GM18526 (cell line): ENCODE measurements around the gene POU6F1.

ENCODE experiments used
- POLR2A ChIP-seq: IDR thresholded peaks from 3 replicates; pipeline ENCODE4 v1.6.1; 2011; ENCODE audit not compliant: insufficient read length; ENCODE audit errors: extremely low read depth

Gene POU6F1

DNA sequence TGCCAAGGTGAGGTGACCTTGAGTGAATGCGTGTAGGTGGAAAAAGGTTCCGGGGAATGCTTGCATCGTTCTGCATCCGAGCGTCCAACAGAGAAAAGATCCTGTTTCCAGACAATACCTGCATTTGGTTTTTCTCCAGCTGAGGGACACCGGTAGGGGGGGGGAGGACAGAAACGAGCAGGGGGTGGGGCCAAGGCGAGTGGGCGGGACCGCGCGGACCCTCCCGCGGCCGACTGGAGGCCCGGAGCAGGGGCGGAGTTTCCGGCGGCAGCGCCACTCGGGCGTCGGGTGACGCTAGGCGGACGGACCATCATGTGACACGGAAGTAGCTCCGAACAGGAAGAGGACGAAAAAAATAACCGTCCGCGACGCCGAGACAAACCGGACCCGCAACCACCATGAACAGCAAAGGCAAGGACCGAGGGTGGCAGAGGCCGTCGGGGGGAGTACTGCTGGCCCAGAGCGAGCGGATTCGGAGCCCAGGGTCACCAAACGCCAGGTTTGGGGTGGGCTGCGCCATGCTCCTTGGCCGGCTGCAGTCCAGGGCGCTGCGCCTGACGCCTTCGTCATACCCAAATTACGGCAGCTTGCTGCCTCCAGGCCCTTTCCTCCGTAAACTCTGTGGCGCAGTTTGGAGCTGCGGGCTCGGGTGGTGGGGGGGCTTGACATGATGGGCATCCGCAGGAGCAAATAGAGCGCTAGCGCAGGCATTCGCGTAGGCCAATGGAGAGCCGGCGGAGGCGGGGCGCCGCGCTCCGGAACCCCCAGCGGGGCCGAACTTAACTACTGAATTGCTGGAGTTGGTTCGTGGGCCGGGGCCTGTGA lies 20.9 kb upstream of the POU6F1 start, which contains the start of gene DAZAP2:
DAZAP2 (plus strand) TSS at position 317 of the 825 bp plus-strand sequence; CDS start at position 399, 82 bp downstream.
- peak; percentile 76 for TF ChIP-seq POLR2A

DNA sequence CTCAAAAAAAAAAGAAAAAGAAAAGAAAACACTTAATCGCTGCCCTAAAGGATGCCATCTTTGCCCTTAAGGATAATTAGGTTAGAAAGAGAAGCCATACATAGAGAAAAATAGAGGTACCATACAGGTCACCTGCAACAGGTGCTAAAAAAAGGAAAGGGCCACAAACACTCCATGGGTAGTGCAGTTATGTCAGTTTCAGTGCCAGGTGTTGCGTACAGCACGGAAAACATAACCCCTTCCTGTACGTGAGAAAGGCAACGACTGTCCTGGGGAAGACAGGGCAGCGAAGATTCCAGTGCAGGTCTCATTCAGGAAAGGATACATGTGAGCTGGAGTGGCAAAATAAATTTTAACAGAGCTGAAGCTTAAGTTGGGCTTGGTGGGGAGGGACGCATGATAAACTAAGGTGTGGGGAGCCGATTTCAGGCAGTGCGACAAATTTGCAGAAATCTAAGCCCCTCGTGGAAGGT lies 20.2 kb upstream of the POU6F1 start:
- TF ChIP-seq POLR2A = no peak

DNA sequence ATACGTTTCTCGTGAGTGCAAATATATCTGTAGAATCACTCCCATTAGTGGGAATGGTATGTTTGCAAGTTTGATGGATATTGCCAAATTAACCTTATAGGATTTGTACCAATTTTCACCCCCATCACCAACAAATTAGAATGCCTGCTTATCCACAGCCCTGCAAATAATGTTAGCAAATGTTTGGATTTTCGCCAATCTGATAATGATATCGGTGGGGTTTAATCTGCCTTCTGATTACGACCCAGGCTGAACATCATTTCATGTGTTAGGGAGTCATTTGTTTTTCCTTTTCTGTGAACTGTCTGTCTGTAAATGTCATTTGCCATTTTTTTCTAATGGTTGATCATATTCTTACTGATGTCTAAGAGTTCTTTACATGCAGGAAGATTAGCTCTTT lies 16.7 kb upstream of the POU6F1 start:
- no peak for TF ChIP-seq POLR2A

DNA sequence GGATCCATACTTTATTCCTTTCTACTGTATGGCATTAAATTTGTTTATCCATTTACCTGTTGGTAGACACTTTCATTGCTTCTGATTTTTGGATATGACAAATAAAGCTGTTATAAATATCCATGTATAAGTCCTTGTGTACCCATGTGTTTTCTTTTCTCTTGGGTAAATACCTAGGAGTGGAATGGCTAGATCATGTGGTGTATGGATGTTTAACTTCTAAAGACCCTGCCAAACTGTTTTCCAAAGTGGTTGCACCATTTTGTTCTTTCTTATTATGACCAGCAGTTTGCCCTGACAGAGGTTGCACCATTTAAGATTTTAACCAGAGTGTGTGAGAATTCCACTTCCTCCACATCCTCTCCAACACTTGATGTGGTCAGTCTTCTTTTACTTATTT lies 14.8 kb upstream of the POU6F1 start:
- no peak for TF ChIP-seq POLR2A

DNA sequence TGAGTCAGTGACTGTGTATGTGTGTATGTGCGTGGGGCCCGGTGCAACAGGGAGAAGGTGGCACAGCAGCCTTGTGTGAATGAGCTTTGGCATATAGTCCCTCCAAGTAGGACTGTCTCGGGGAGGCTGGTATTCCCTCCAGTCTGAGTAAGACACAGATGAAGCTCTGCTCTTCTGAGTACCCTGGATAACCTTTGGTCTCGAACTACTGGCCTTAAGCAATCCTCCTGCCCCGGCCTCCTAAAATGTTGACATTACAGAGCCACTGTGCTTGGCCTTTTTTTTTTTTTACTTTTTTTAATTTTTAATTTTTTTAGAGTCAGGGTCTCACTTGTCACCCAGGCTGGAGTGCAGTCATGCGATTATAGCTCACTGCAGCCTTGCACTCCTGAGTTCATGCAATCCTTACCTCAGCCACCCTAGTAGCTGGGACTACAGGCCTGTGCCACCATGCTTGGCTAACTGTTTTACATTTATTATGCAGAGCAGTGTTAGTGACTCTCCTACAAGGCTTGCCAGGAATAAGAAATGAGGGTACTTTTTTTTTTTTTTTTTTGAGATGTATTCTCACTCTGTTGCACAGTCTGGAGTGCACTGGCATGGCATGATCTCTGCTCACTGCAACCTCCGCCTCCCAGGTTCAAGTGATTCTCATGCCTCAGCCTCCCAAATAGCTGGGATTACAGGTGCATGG lies 11.4 kb upstream of the POU6F1 start:
- TF ChIP-seq POLR2A = no peak

DNA sequence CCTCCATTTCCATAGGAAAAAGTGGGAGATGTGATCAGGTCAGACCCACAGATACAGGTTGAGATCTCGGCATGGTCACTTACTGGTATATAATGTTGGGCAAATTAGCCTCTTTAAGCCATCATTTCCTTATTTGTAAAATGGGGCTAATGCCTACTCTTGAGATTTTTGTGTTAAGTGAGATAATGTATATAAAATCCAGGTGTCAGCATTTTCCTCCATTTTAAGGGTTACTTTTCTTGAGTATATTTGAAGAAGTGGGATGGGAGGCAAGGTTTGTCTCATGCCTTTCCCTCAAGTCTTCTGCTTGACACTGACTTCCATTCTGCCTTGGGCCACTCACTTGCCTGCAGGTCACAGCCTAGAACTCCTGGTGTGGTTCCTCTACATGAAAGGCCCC lies 10.1 kb upstream of the POU6F1 start:
- no peak for TF ChIP-seq POLR2A

DNA sequence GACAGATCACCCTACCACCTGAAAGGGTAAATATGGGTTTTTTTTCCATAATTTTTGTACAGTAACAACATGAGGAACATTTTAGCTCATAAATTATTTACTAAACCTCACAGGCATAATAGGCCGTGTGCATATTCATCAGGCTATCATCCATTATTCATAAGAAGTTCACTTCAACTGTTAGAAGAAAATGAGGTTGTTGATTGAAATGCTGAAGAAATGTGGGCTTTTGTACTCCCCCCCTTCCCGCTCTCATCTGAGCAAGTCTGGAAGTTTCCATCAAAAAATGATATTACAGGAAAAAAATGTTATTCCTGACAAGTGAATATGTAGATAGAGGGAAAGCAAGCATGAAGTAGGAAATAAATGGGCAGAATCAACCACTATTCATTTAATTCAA lies 7.9 kb upstream of the POU6F1 start:
- TF ChIP-seq POLR2A = no peak

DNA sequence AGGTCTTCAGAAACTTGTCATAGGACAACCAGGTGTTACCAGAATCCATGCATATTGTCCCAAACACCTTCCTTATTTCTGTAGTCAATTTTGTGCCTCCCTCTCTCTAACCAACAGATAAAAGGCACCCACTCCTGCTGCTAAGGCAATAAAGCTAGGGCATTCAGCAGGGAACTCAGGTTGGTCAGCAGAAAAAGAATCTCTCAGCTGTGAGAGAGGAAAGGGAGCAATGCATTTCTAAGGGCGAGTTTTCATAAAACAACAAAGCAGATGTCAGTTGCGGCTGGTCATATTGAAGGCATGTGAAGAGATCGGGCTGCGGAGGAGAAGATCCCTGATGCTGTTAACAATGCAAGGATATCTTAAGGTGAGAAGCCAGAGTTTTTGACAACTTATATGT lies 7.4 kb upstream of the POU6F1 start:
- no peak for TF ChIP-seq POLR2A

DNA sequence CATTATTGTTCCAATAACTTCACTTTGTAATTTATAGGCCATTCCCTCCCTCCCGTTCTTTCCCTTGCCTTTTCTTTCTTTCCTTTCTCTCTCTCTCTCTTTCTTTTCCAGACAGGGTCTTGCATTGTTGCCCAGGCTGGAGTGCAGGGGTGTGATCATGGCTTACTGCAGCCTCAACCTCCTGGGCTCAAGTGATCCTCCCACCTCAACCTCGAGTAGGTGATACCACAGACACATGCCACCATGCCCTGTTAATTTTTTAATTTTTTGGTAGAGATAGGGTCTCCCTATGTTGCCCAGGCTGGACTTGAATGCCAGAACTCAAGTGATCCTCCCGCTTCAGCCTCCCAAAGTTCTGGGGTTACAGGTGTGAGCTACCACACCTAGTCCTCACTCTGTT lies 6.8 kb upstream of the POU6F1 start:
- no peak for TF ChIP-seq POLR2A

DNA sequence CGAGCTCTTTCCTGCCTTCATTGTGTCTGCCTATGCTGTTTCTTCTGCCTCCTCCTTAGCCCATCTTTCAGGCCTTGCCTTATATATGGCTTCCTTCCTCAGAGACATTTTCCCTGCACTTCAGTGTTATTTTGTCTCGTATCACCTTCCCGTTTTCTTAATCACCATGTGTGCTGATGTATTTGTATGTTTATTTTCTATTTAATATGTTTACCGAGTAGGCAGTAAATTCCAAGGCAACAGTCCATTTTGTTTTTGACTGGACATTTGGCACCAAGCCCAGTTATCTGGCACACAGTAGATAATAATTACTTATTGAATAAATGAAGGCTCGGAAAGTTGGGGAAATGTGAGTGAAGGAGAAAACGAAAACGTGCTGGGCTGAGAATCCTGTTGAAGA lies 4.6 kb upstream of the POU6F1 start:
- TF ChIP-seq POLR2A = no peak

DNA sequence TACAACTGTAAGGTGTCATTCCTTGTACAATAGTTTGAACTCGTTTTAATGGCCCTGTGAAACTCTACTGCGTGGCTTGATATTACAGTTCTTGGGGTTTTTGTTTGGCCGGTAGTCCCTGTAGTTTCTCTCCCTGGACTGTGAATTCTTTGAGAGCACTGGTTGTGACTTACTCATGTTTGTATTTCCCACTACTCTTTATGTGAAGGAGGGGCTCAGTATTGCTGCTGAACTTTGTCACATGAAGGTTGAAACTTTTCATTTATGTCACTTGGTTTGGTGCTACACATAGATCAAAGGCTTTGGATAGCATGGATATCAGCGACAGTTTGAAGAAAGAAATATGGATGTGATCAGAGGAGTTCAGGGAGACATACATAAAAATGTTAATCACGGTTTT lies 1.5 kb upstream of the POU6F1 start:
- TF ChIP-seq POLR2A = no peak

DNA sequence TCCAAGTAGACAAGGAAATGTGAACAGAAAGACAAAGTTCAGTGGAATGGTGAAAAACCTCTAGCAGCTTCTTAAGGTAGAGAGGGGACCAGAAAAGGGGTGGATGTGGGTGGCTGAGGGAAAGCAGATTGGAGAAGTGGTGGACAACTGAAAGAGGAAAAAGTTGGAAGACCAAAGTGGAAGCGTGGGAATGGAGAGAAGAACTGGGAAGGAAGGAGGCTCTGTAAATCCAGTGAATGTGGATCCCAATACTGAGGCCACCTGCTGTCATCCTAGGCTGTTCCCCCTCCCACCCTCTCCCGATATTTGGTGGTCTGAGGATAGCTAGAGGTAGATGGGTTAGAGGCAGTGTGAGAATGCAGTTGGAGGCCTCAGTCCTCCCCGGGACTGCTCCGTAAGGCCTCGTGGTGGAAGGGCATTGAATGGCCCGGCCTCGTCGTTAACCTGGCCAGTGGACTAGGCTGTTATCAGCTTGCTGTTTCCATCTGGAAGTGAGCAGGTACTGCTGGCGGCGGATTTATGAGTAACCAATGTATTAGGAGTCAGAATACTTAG lies 822 bp upstream of the POU6F1 start:
- TF ChIP-seq POLR2A = no peak

DNA sequence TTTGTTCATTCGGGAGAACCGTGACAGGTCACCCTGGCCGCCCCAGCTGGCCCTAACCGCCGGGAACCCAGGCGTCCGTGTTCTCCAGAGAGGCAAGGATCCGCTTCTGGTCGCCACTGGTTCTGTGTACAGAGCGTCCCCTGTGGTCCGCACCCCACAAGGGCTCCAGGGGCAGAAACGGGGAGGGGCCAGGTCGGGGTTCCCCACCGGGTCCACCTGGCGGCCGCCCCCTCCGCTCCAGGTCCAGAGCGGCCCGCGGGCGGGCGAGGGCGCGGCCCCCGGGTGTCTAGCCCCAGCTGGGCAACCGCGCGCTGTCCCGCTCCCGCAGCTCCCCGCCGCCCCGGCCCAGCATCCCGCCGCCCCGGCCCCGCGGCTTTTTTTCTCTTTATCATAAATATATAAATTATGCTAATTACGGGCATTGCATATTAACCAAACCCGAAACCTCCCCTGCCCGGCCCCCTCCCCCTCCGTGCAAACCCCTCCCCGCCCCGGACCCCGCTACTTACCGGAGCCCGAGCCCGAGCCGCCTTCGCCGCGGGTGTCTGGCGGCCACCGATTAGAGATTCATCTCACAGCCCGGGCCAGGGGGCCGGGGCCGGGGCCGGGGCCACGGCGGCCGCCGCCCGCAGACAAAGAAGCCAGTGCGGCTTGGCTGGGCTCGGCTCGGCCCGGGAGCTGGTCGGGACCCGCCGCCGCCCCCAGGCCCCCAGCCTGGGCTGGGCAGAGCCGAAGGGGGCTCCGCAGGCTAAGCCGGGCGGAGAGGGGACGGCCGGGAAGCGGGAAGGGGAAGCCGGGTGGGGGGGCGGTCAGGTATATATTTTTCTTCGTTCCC lies 512 bp downstream of the POU6F1 start:
- TF ChIP-seq POLR2A = no peak

DNA sequence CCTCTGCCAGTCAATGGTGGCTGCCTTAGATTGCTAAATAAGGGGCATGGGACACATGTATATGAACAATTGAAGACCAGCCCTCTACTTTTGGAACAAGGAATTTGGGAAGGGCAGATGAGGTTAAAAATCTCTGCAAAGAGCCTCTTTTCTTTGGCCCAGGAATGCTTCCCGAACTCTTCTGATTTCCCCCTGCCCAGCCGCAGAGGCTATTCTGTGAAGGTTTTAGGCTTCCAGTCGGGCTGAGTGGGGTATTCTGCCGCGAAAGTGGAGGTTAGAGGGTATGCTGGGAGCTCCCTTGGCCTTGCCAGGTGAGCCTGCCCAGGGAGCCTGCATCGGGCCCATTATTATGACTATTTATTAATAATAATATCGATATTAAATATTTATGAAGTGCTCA lies 1.2 kb downstream of the POU6F1 start:
- no peak for TF ChIP-seq POLR2A

DNA sequence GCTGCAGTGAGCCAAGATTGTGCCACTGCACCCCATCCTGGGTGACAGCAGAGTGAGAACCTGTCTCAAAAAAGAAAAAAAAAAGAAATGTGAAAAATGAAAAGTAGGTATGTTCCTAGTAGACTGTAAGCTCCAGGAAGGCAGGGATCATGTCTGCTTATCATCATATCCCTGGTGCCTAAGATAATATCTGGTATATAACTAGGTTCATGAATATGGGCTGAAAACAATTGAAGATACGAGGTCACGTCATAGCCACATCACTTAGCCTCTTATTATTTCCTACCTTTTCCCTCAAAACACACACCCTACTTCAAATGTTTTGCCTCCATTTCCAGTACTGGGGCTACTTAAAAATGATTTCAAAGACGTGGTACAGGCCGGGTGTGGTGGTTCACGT lies 3.0 kb downstream of the POU6F1 start:
- TF ChIP-seq POLR2A = no peak
